Measurements from ENCODE around the gene FTO.
A peak's percentile ranks its signal among the peaks of the same experiment; 100 is the strongest.

FTO gene

GRCh38 chr16:53768167-53768566 lies 64.2 kb downstream of the FTO start:
- peak; percentile 41 to 66 for DNase-seq (ENCODE audit: low read depth in 2 of 2)
- peak overlapping the region in 1 of 2 donors; percentile 16 for H3K4me3 ChIP-seq (replicated peaks in 1 of 2; ENCODE audit: low read depth in 2 of 2, low read length in 2 of 2)
- no peak for TF ChIP-seq CTCF (IDR thresholded peaks at IDR 0.05; ENCODE audit: low read depth, low read length)

- peak overlapping the region in 1 of 2 donors; percentile 16 for H3K4me3 ChIP-seq (replicated peaks in 1 of 2; ENCODE audit: low read depth in 2 of 2, low read length in 2 of 2)
- no peak for TF ChIP-seq CTCF (IDR thresholded peaks at IDR 0.05; ENCODE audit: low read depth, low read length)
- DNase-seq (ENCODE audit: low read depth in 2 of 2) = peak; percentile 90 to 97
Observed at GRCh38 chr16:53768593-53768992, 64.6 kb downstream of the FTO start.

- H3K4me3 ChIP-seq (replicated peaks in 1 of 2; ENCODE audit: low read depth in 2 of 2, low read length in 2 of 2) = no peak overlapping the region
- DNase-seq (ENCODE audit: low read depth in 2 of 2) = no peak
- no peak for TF ChIP-seq CTCF (IDR thresholded peaks at IDR 0.05; ENCODE audit: low read depth, low read length)
Observed at GRCh38 chr16:53769185-53769584, 65.2 kb downstream of the FTO start.

- no peak for TF ChIP-seq CTCF (IDR thresholded peaks at IDR 0.05; ENCODE audit: low read depth, low read length)
- no peak overlapping the region for H3K4me3 ChIP-seq (replicated peaks in 1 of 2; ENCODE audit: low read depth in 2 of 2, low read length in 2 of 2)
Observed at GRCh38 chr16:53769787-53770186, 65.8 kb downstream of the FTO start.

GRCh38 chr16:53770641-53771040 lies 66.7 kb downstream of the FTO start:
- DNase-seq (ENCODE audit: low read depth in 2 of 2) = peak; percentile 31 to 40
- TF ChIP-seq CTCF (IDR thresholded peaks at IDR 0.05; ENCODE audit: low read depth, low read length) = no peak
- H3K4me3 ChIP-seq (replicated peaks in 1 of 2; ENCODE audit: low read depth in 2 of 2, low read length in 2 of 2) = no peak overlapping the region

More at GRCh38 chr16:53769787-53770186, 65.8 kb downstream of the FTO start:
- DNase-seq (ENCODE audit: low read depth in 2 of 2) = no peak

GRCh38 chr16:53771655-53772497 lies 67.9 kb downstream of the FTO start:
- H3K4me3 ChIP-seq (replicated peaks in 1 of 2; ENCODE audit: low read depth in 2 of 2, low read length in 2 of 2) = no peak overlapping the region
- DNase-seq (ENCODE audit: low read depth in 2 of 2) = peak; percentile 29 to 38
- TF ChIP-seq CTCF (IDR thresholded peaks at IDR 0.05; ENCODE audit: low read depth, low read length) = no peak
